Mammary epithelial cell (primary cell): ENCODE data around the gene ACBD5.

Experiments used
- CTCF ChIP-seq, 2 donors: IDR thresholded peaks in 1 of 2; conservative IDR thresholded peaks in 1 of 2; 2 replicates each; pipeline ENCODE4 v1.5.1; 2011 to 2012; ENCODE audit warnings: inconsistent platforms in 2 of 2, low read length in 2 of 2, mild to moderate bottlenecking in 2 of 2, control low read depth in 1 of 2, low read depth in 1 of 2; ENCODE audit not compliant: insufficient read depth in 1 of 2; ENCODE audit errors: extremely low read depth in 1 of 2
- EZH2 ChIP-seq: IDR thresholded peaks from 2 replicates; pipeline ENCODE4 v1.6.1; 2012; ENCODE audit warnings: low read length, inconsistent platforms, borderline replicate concordance

DNA sequence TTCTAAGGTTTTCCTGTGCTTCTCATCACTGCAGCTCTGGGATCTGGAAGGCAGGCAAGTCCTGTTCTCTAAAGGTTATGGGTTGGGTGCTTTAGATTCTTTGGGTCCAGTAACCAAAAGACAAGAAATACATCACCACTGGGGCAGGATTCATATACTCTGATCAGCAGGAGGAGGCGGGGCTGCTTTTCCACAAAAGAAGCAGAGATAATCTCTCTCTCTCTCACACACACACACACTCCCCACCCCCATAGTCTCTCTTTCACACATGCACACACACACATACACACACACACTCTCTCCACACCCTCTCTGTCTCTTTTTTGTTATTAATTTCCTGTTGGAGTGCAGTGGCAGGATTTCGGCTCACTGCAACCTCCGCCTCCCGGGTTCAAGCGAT, 13.0 kb upstream of the ACBD5 start:
- TF ChIP-seq EZH2: no peak
- TF ChIP-seq CTCF (conservative IDR thresholded peaks at IDR 0.05 in 1 of 2, IDR thresholded peaks at IDR 0.05 in 1 of 2; ENCODE audit: extremely low read depth in 1 of 2, insufficient read depth in 1 of 2, low read depth in 1 of 2, low read length in 2 of 2): no peak
